H1 (cell line): ENCODE measurements around the gene MAGI3. TPM values are rescaled to one million over a fixed set of nuclear protein-coding genes. Genes with fewer than 3 reads are reported as not detected.

Experiments
- CTCF ChIA-PET: fragments of 300-600 bp; sonication (Branson Sonifier 250); formaldehyde crosslinking; loops from one replicate; lab custom pipeline; 2021; ENCODE audit not compliant: partially characterized antibody; lab: Charles Lee
- POLR2A ChIA-PET: fragments of 300-600 bp; sonication (Branson Sonifier 250); formaldehyde crosslinking; loops from one replicate; lab custom pipeline; 2021; ENCODE audit warnings: inconsistent platforms; ENCODE audit not compliant: partially characterized antibody; lab: Charles Lee
- DNase-seq, 2 experiments: peaks; one replicate each; pipeline versions ENCODE4 v3.0.0 to v3.0.0-alpha.2; 2010 to 2022; ENCODE audit warnings: low spot score in 2 of 2, low read depth in 1 of 2, mixed read lengths in 1 of 2
- FAIRE-seq: peaks from 2 replicates; lab custom pipeline; 2011; peaks lifted over from hg19 to GRCh38; lab: Jason Lieb, UNC
- H2AFZ ChIP-seq: 2 replicates; pipeline ENCODE4 v1.8.1; 2012; ENCODE audit warnings: low read length, inconsistent platforms
- H2AK5ac ChIP-seq: 2 replicates; pipeline ENCODE4 v1.6.1; 2013; ENCODE audit warnings: low read depth, low read length
- H2BK120ac ChIP-seq: replicated peaks from 2 replicates; pipeline ENCODE3; 2013; ENCODE audit warnings: low read depth, low read length, inconsistent platforms
- H2BK12ac ChIP-seq: 2 replicates; pipeline ENCODE4 v1.6.1; 2013; ENCODE audit warnings: low read depth, low read length
- H2BK15ac ChIP-seq: 2 replicates; pipeline ENCODE4 v1.6.1; 2013; ENCODE audit warnings: low read length
- H2BK20ac ChIP-seq: 2 replicates; pipeline ENCODE4 v1.6.1; 2013; ENCODE audit warnings: low read length
- H2BK5ac ChIP-seq: 2 replicates; pipeline ENCODE4 v1.6.1; 2013; ENCODE audit warnings: low read depth, low read length
- H3K14ac ChIP-seq: 2 replicates; pipeline ENCODE4 v1.6.1; 2013; ENCODE audit warnings: inconsistent platforms; ENCODE audit not compliant: insufficient read length
- H3K18ac ChIP-seq: 2 replicates; pipeline ENCODE4 v1.6.1; 2013; ENCODE audit warnings: low read length; ENCODE audit errors: extremely low read depth
- H3K23ac ChIP-seq: 2 replicates; pipeline ENCODE4 v1.6.1; 2013; ENCODE audit warnings: inconsistent platforms; ENCODE audit not compliant: insufficient read length
- H3K23me2 ChIP-seq: 2 replicates; pipeline ENCODE4 v1.6.1; 2013; ENCODE audit warnings: low read depth, low read length
- H3K27ac ChIP-seq: 2 replicates; pipeline ENCODE4 v1.6.1; 2011; ENCODE audit warnings: low read depth, low read length, inconsistent platforms
- H3K27me3 ChIP-seq, 4 experiments: replicated peaks in 1 of 4; 1 replicate in 1 of 4; 2 replicates in 3 of 4; pipeline versions ENCODE4 v1.6.1 to v1.8.1; 2011 to 2013; ENCODE audit warnings: low read length in 3 of 4, mild to moderate bottlenecking in 3 of 4, inconsistent platforms in 2 of 4, mixed read lengths in 2 of 4, moderate library complexity in 1 of 4; ENCODE audit not compliant: control insufficient read depth in 3 of 4, insufficient read depth in 3 of 4; ENCODE audit errors: extremely low read depth in 1 of 4
- H3K36me3 ChIP-seq, 4 experiments: 2 replicates each; pipeline versions ENCODE4 v1.6.1 to v1.8.1; 2011 to 2013; ENCODE audit warnings: mild to moderate bottlenecking in 4 of 4, low read length in 3 of 4, moderate library complexity in 2 of 4, control low read depth in 1 of 4, inconsistent platforms in 1 of 4; ENCODE audit not compliant: insufficient read depth in 4 of 4, control insufficient read depth in 2 of 4
- H3K4ac ChIP-seq: replicated peaks from 2 replicates; pipeline ENCODE3; 2013; ENCODE audit warnings: low read length, low read depth, mixed read lengths, inconsistent platforms; ENCODE audit not compliant: insufficient read length
- H3K4me1 ChIP-seq, 4 experiments: replicated peaks in 1 of 4; 1 replicate in 1 of 4; 2 replicates in 3 of 4; pipeline versions ENCODE4 v1.6.1 to v1.8.1; 2011 to 2013; ENCODE audit warnings: low read length in 3 of 4, inconsistent platforms in 2 of 4, mixed read lengths in 1 of 4; ENCODE audit not compliant: insufficient read depth in 4 of 4, control insufficient read depth in 3 of 4
- H3K4me2 ChIP-seq, 2 experiments: 2 replicates each; pipeline versions ENCODE4 v1.6.1 to v1.8.1; 2011 to 2013; ENCODE audit warnings: low read depth in 2 of 2, low read length in 2 of 2, control low read depth in 1 of 2, inconsistent platforms in 1 of 2, mild to moderate bottlenecking in 1 of 2; ENCODE audit not compliant: insufficient read depth in 1 of 2
- H3K4me3 ChIP-seq, 4 experiments: fragments of 200-600, 300-600 bp in 1 of 4; sonication (generic), shearing (Covaris generic), sonication (Bioruptor Twin) in 1 of 4; 2 replicates each; pipeline versions ENCODE4 v1.5.1 to v1.8.1; 2011 to 2016; ENCODE audit warnings: low read length in 4 of 4, low read depth in 3 of 4, control low read depth in 2 of 4, inconsistent platforms in 2 of 4, mild to moderate bottlenecking in 2 of 4, mixed read lengths in 1 of 4, moderate library complexity in 1 of 4; ENCODE audit not compliant: insufficient read depth in 2 of 4; ENCODE audit errors: extremely low read depth in 1 of 4
- H3K56ac ChIP-seq: replicated peaks from 2 replicates; pipeline ENCODE3; 2013; ENCODE audit warnings: low read depth, mild to moderate bottlenecking, mixed read lengths, low read length, inconsistent platforms; ENCODE audit not compliant: insufficient read length
- H3K79me1 ChIP-seq: 2 replicates; pipeline ENCODE4 v1.6.1; 2013; ENCODE audit warnings: low read depth, low read length, control low read depth
- H3K79me2 ChIP-seq, 2 experiments: 2 replicates each; pipeline versions ENCODE4 v1.6.1 to v1.8.1; 2012 to 2013; ENCODE audit warnings: low read length in 2 of 2, mild to moderate bottlenecking in 2 of 2, inconsistent platforms in 1 of 2; ENCODE audit not compliant: insufficient read depth in 2 of 2, control insufficient read depth in 1 of 2
- H3K9ac ChIP-seq, 4 experiments: replicated peaks in 1 of 4; 1 replicate in 1 of 4; 2 replicates in 3 of 4; pipeline versions ENCODE4 v1.6.1 to v1.8.1; 2011 to 2013; ENCODE audit warnings: low read depth in 3 of 4, low read length in 3 of 4, control low read depth in 2 of 4, mild to moderate bottlenecking in 2 of 4, moderate library complexity in 2 of 4, inconsistent platforms in 1 of 4; ENCODE audit errors: extremely low read depth in 1 of 4
- H3K9me3 ChIP-seq, 2 experiments: 2 replicates each; pipeline versions ENCODE4 v1.6.1 to v1.8.1; 2012 to 2013; ENCODE audit warnings: mild to moderate bottlenecking in 2 of 2, moderate library complexity in 2 of 2, control low read depth in 1 of 2, inconsistent platforms in 1 of 2, low read depth in 1 of 2, low read length in 1 of 2, mixed read lengths in 1 of 2; ENCODE audit not compliant: insufficient read depth in 2 of 2
- H4K20me1 ChIP-seq, 2 experiments: replicated peaks in 1 of 2; 2 replicates each; pipeline versions ENCODE3 to v1.8.1; 2011 to 2013; ENCODE audit warnings: inconsistent platforms in 2 of 2, low read length in 2 of 2, mild to moderate bottlenecking in 1 of 2; ENCODE audit not compliant: insufficient read depth in 2 of 2, control insufficient read depth in 1 of 2
- H4K5ac ChIP-seq: 2 replicates; pipeline ENCODE4 v1.6.1; 2013; ENCODE audit warnings: low read length, low read depth, mixed read lengths, inconsistent platforms; ENCODE audit not compliant: insufficient read length
- H4K8ac ChIP-seq: 2 replicates; pipeline ENCODE4 v1.8.0; 2013; ENCODE audit warnings: mild to moderate bottlenecking, moderate library complexity, low read length, inconsistent platforms; ENCODE audit not compliant: insufficient read depth; ENCODE audit errors: extremely low read depth
- H4K91ac ChIP-seq: replicated peaks from 2 replicates; pipeline ENCODE3; 2013; ENCODE audit warnings: low read length, mixed read lengths, inconsistent platforms; ENCODE audit not compliant: insufficient read length
- GABPA ChIP-seq: IDR thresholded peaks from 2 replicates; pipeline ENCODE4 v1.6.1; 2011; ENCODE audit warnings: mild to moderate bottlenecking, low read length, moderate library complexity, borderline replicate concordance; ENCODE audit not compliant: insufficient read depth
- HDAC2 ChIP-seq, 2 experiments: fragments of 300-600 bp in 1 of 2; sonication (generic) in 1 of 2; IDR thresholded peaks; 2 replicates each; pipeline ENCODE4 v1.6.1; 2011 to 2012; ENCODE audit warnings: low read depth in 2 of 2, low read length in 2 of 2, mild to moderate bottlenecking in 2 of 2, moderate library complexity in 2 of 2, borderline replicate concordance in 1 of 2, inconsistent platforms in 1 of 2
- JUN ChIP-seq: IDR thresholded peaks from 2 replicates; pipeline ENCODE4 v1.6.1; 2011; ENCODE audit warnings: low read depth, mild to moderate bottlenecking, improper control_type of control experiment, low read length
- JUND ChIP-seq: IDR thresholded peaks from 2 replicates; pipeline ENCODE4 v1.6.1; 2011; ENCODE audit warnings: mild to moderate bottlenecking, improper control_type of control experiment, low read length
- KDM5A ChIP-seq: fragments of 200-600 bp; IDR thresholded peaks from 2 replicates; pipeline ENCODE4 v1.7.1; 2012; ENCODE audit warnings: mild to moderate bottlenecking, low read length, inconsistent platforms, mixed read lengths
- MAFK ChIP-seq: IDR thresholded peaks from 2 replicates; pipeline ENCODE4 v1.6.1; 2012; ENCODE audit warnings: low read depth, mild to moderate bottlenecking, improper control_type of control experiment, low read length
- NANOG ChIP-seq: IDR thresholded peaks from 2 replicates; pipeline ENCODE4 v1.6.1; 2011; ENCODE audit warnings: low read length, low read depth, mild to moderate bottlenecking, inconsistent platforms; ENCODE audit not compliant: insufficient read depth, poor library complexity, severe bottlenecking
- RBBP5 ChIP-seq: IDR thresholded peaks from 2 replicates; pipeline ENCODE4 v1.7.1; 2012; ENCODE audit warnings: low read depth, mild to moderate bottlenecking, inconsistent platforms, low read length, moderate library complexity, borderline replicate concordance
- SP4 ChIP-seq: IDR thresholded peaks from 2 replicates; pipeline ENCODE4 v1.6.1; 2012; ENCODE audit warnings: low read length, inconsistent platforms
- SUZ12 ChIP-seq: fragments of 200-600 bp; sonication (generic); IDR thresholded peaks from 2 replicates; pipeline ENCODE4 v1.6.1; 2012; ENCODE audit warnings: mild to moderate bottlenecking, inconsistent platforms, low read length, moderate library complexity, mixed read lengths
- TBP ChIP-seq: IDR thresholded peaks from 2 replicates; pipeline ENCODE4 v1.6.1; 2011; ENCODE audit warnings: low read depth, low read length, improper control_type of control experiment
- TCF12 ChIP-seq: IDR thresholded peaks from 2 replicates; pipeline ENCODE4 v1.6.1; 2011; ENCODE audit warnings: low read depth, mild to moderate bottlenecking, low read length
- YY1 ChIP-seq: IDR thresholded peaks from 2 replicates; pipeline ENCODE4 v1.6.1; 2011; ENCODE audit warnings: low read depth, mild to moderate bottlenecking, low read length
- polyA plus RNA-seq, 7 experiments: library from polyadenylated mRNA; depleted of rRNA in 3 of 7; stranded (reverse) in 5 of 7; unstranded in 2 of 7; fragments of >200 nt in 5 of 7; fragments of 200-250 nt in 2 of 7; gene quantifications; 1 replicate in 5 of 7; 2 replicates in 1 of 7; 4 replicates in 1 of 7; pipeline versions ENCODE4 v1.2.1 to v1.2.3, GENCODE V29; 2011 to 2013; ENCODE audit warnings: missing spikeins in 2 of 7, mixed read lengths in 2 of 7
- total RNA-seq: library from RNA; stranded (reverse); fragmentation: NEBNext Ultra II Directional; extraction: Animal tissue kit (Norgen Biotek cat#: 25700); gene quantifications from 2 replicates; pipeline ENCODE4 v1.2.1, GENCODE V29; 2021
- TF ChIP-seq, protein P1 (sequence below): IDR thresholded peaks from 2 replicates; pipeline ENCODE4 v1.6.1; 2011; ENCODE audit warnings: low read length, improper control_type of control experiment

MAGI3 gene
- total and polyA plus RNA-seq, 2 of the 8 experiments (the other 6 are each of a cell fraction or from before 2014, with no cell fraction given), result 2.3 to 7.8 TPM

DNA sequence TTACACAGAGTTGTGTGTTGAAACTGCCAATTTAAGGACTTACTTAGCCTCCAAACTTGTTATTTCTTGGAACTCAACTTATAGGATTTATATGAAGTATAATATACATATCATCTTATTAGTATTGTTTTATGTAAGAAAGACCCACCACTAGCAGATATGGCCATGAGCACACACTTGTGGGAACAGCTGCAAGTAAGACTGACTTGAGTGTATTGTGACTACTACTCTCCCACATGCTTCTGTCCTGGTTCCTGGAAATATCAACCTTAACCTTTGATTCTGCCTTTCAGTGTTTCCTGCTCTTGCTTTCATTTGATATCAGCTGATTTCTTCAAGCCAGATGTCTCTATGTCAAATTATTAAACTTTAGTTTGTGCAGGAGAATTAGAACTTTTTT lies 175.3 kb downstream of the MAGI3 start:
- FAIRE-seq (no peak), DNase-seq (no peak)
- Histone ChIP-seq H2AK5ac (no peak overlapping the region), H3K79me2 (no peaks in the 10 kb centered on the region), H3K23me2 (no peaks in the 10 kb centered on the region), H2AFZ (no peak overlapping the region), H3K4me3 (no peak overlapping the region), H3K79me1 (no peaks in the 10 kb centered on the region), H3K9ac (no peak overlapping the region), H2BK120ac (no peak overlapping the region), H3K27ac (no peak overlapping the region), H3K23ac (no peak overlapping the region), H3K14ac (no peak overlapping the region), H4K91ac (no peak overlapping the region), H3K56ac (no peak overlapping the region), H2BK20ac (no peak overlapping the region), H2BK12ac (no peak overlapping the region), H3K18ac (no peak overlapping the region), H4K8ac (no peak overlapping the region), H2BK5ac (no peak overlapping the region), H4K5ac (no peak overlapping the region), H3K4me1 (no peaks in the 10 kb centered on the region), H3K4ac (no peak overlapping the region), H4K20me1 (no peaks in the 10 kb centered on the region), H3K9me3 (no peaks in the 10 kb centered on the region), H2BK15ac (no peak overlapping the region), H3K27me3 (no peaks in the 10 kb centered on the region), H3K36me3 (no peaks in the 10 kb centered on the region; a peak in 1 of 8 replicates), H3K4me2 (no peak overlapping the region)
- ChIA-PET CTCF (interaction anchor here (1.9 kb wide), 1 partner anchor 13 kb away, joined by 4 read pairs; no protein-coding TSS in a partner anchor), POLR2A (no interaction called here)
- TF ChIP-seq RBBP5, result no peak
- TF ChIP-seq SP4, result no peak
- no peak for TF ChIP-seq HDAC2 (IDR thresholded peaks at IDR 0.05; ENCODE audit: borderline replicate concordance in 1 of 2, low read depth in 2 of 2, low read length in 2 of 2)
- no peak for TF ChIP-seq MAFK
- TF ChIP-seq JUN, result no peak
- TF ChIP-seq SUZ12, result no peak
- TF ChIP-seq TCF12, result no peak
- TF ChIP-seq GABPA, result no peak
- TF ChIP-seq YY1, result no peak
- no peak for TF ChIP-seq TBP
- TF ChIP-seq NANOG, result no peak
- TF ChIP-seq, protein P1, sequence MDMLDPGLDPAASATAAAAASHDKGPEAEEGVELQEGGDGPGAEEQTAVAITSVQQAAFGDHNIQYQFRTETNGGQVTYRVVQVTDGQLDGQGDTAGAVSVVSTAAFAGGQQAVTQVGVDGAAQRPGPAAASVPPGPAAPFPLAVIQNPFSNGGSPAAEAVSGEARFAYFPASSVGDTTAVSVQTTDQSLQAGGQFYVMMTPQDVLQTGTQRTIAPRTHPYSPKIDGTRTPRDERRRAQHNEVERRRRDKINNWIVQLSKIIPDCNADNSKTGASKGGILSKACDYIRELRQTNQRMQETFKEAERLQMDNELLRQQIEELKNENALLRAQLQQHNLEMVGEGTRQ, result no peak
- no peak for TF ChIP-seq KDM5A
- no peak for TF ChIP-seq JUND
